Type B pancreatic cell (in vitro differentiated cells): ENCODE data around the gene ITM2B. TPM values are rescaled to one million over a fixed set of nuclear protein-coding genes. Genes with fewer than 3 reads are reported as not detected.
A peak's percentile ranks its signal among the peaks of the same experiment; 100 is the strongest.

Experiments
- DNase-seq: peaks from one replicate; pipeline ENCODE4 v3.0.0; 2021; ENCODE audit warnings: mixed read lengths; ENCODE audit not compliant: unreplicated experiment; ENCODE audit errors: extremely low spot score
- H3K27ac Mint-ChIP-seq: 2 replicates; pipeline ENCODE4 v1.8.0; 2021; ENCODE audit warnings: mild to moderate bottlenecking, mixed read lengths
- H3K27me3 Mint-ChIP-seq: 2 replicates; pipeline ENCODE4 v1.8.0; 2021; ENCODE audit warnings: mixed read lengths
- H3K36me3 Mint-ChIP-seq: 2 replicates; pipeline ENCODE4 v1.8.0; 2021; ENCODE audit warnings: mixed read lengths
- H3K4me1 Mint-ChIP-seq: one replicate; pipeline ENCODE4 v1.8.0; 2021; ENCODE audit warnings: mixed read lengths; ENCODE audit not compliant: unreplicated experiment
- H3K4me3 Mint-ChIP-seq: 2 replicates; pipeline ENCODE4 v1.8.0; 2021; ENCODE audit warnings: mild to moderate bottlenecking, mixed read lengths
- H3K9me3 Mint-ChIP-seq: 2 replicates; pipeline ENCODE4 v1.8.0; 2021; ENCODE audit warnings: mixed read lengths
- CTCF ChIP-seq: fragments of 200-600 bp; sonication (generic); conservative IDR thresholded peaks from 2 replicates; pipeline ENCODE4 v1.5.0; 2021; ENCODE audit warnings: antibody characterized with exemption, mild to moderate bottlenecking
- total RNA-seq: library from RNA; stranded (reverse); gene quantifications from 2 replicates; pipeline ENCODE4 v1.2.1, GENCODE V29; 2021; ENCODE audit warnings: low replicate concordance

ITM2B gene
- total RNA-seq, 1 donor from 2014 or later: 232 TPM

DNA sequence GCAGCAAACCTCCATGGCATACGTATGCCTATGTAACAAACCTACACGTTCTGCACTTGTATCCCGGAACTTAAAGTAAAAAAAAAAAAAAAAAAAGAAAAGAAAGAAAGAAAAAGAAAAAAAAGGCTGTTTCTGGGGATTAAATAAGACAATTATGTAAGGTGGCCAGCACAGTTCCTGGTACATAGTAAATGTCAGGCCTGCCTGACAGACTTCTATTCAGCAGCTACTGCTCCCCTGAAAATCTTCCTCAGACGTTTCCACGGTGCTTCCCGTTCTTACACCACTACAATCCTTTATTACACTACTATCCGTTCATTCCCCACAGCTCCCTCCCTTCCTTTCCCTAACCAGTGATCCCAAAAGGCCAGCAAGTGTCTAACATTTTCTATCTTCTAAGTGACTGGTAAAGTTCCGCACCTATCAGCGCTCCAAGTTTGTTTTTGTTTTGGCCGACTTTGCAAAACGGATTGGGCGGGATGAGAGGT is 69.9 kb downstream of the ITM2B start:
- peaks cover 16% of the 10 kb centered on the region for H3K4me1 Mint-ChIP-seq
- H3K36me3 Mint-ChIP-seq: peaks cover 4% of the 10 kb centered on the region
- no peaks in the 10 kb centered on the region for H3K9me3 Mint-ChIP-seq
- no peaks in the 10 kb centered on the region for H3K27me3 Mint-ChIP-seq
- no peak for TF ChIP-seq CTCF
- H3K4me3 Mint-ChIP-seq: peak overlapping the region; percentile 98
- no peak for DNase-seq
- H3K27ac Mint-ChIP-seq: peak overlapping the region; percentile 98

DNA sequence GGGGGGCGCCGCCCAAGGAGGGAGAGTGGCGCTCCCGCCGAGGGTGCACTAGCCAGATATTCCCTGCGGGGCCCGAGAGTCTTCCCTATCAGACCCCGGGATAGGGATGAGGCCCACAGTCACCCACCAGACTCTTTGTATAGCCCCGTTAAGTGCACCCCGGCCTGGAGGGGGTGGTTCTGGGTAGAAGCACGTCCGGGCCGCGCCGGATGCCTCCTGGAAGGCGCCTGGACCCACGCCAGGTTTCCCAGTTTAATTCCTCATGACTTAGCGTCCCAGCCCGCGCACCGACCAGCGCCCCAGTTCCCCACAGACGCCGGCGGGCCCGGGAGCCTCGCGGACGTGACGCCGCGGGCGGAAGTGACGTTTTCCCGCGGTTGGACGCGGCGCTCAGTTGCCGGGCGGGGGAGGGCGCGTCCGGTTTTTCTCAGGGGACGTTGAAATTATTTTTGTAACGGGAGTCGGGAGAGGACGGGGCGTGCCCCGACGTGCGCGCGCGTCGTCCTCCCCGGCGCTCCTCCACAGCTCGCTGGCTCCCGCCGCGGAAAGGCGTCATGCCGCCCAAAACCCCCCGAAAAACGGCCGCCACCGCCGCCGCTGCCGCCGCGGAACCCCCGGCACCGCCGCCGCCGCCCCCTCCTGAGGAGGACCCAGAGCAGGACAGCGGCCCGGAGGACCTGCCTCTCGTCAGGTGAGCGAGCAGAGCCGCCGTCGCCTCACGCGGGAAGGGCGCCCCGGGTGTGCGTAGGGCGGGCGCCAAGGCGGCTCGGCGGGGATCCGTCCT is 70.5 kb downstream of the ITM2B start, which contains the start of gene RB1:
Gene RB1, plus strand, starts transcription at position 393 of the 784 bp plus-strand sequence. Its CDS starts 162 bp downstream, at position 555.
- peak within 1 kb of the TSS; percentile 98 for H3K4me3 Mint-ChIP-seq
- no peaks in the 10 kb centered on the region for H3K9me3 Mint-ChIP-seq
- peak; percentile 12 for TF ChIP-seq CTCF
- DNase-seq: peak; percentile 92
- H3K27ac Mint-ChIP-seq: peak within 1 kb of the TSS; percentile 98
- no peaks in the 10 kb centered on the region for H3K27me3 Mint-ChIP-seq
- H3K36me3 Mint-ChIP-seq: peaks cover 4% of the 10 kb centered on the region
- H3K4me1 Mint-ChIP-seq: peaks cover 16% of the 10 kb centered on the region

DNA sequence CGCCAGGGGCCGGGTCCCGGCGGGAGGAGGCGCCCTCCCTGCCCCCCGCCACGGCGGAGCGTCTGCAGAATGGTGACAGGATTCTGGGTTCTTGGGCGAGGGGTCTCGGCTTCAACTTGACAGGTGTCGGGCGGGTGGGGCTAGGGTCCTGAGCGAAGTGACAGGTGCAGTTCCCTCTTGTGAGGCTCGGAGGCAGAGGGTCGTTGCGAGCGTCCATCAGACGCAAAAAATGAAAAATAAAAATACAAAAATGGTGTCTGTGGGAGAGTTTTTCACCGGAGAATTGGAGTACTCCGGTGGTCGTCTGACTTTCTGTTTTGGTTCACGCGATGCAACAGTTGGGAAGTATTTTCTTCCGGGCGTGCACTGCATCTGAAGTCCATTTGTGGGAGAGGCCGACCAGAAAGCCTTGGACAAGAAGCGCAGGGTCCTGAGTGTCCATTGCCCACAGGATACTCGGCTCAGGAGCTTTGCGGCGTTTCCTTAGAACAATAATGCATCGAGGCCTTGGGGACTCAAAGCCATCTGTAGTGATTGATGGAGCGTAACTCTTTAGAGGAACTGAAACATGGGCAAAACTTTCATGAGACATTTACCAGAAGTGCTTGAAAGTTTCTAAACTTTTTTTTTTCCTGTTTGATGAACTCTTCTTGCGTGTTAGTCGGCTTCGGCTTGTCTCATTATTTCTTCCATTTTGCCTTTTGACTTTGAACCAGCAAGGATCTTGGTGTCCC is 71.3 kb downstream of the ITM2B start:
- Mint-ChIP-seq H3K27ac (peak overlapping the region; percentile 98), H3K27me3 (no peaks in the 10 kb centered on the region), H3K4me1 (peaks cover 16% of the 10 kb centered on the region)

DNA sequence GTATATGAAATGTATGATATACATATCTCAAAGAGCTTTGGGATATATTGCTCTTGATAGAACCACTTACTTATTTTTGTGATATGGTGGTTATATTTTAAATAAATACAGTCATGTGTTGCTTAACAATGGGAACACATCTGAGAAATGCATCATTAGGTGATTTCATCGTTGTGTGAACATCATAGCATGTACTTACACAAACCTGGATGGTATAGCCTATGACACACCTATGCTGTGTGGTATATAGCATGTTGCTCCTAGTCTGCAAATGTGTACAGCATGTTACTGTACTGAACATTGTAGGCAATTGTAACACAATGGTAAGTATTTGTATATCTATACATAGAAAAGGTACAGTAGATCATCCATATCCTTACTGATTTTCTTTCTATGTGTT is 78.2 kb downstream of the ITM2B start:
- H3K27me3 Mint-ChIP-seq: no peaks in the 10 kb centered on the region
- no peak for TF ChIP-seq CTCF
- H3K27ac Mint-ChIP-seq: no peak overlapping the region
- no peaks in the 10 kb centered on the region for H3K4me1 Mint-ChIP-seq
- DNase-seq: no peak
- H3K4me3 Mint-ChIP-seq: no peak overlapping the region
- peaks cover 28% of the 10 kb centered on the region for H3K36me3 Mint-ChIP-seq
- H3K9me3 Mint-ChIP-seq: no peaks in the 10 kb centered on the region

More for the DNA sequence above, 71.3 kb downstream of the ITM2B start:
- Mint-ChIP-seq H3K9me3 (no peaks in the 10 kb centered on the region), H3K36me3 (peaks cover 4% of the 10 kb centered on the region), H3K4me3 (peak overlapping the region; percentile 98)
- no peak for DNase-seq
- TF ChIP-seq CTCF: no peak

DNA sequence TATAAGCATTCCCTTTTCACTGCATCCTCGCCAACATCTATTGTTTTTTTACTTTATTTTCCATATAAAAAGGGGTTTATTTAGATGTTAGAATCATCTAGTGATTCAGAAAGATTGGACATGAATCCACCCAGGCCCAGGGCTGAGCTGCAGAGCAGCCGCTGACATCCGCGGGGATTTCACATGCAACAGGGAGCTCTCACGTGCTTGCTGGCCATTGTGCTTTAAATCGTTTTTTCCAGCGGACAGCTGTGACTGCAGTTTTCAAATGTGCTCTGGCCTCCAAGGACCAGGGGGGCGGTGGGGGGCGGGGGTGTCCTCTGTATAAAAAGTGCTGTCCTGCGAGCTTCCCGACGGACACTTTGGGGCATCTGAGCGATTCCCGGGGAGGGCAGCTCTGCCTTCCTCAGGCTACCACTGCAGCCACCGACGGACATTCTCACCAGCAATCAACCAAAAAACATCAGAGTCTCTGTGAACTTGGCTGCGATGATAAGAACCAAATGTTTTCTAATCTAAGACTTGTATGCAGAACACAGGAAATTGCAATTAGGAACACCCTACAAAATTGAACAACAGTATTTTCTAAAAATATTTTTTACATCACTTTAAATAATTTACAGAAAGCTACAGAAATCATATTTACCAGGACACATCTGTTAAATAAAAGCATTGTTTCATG is 83.1 kb downstream of the ITM2B start:
- no peak overlapping the region for H3K4me3 Mint-ChIP-seq
- H3K4me1 Mint-ChIP-seq: no peaks in the 10 kb centered on the region
- H3K27me3 Mint-ChIP-seq: no peaks in the 10 kb centered on the region
- H3K36me3 Mint-ChIP-seq: peaks cover 34% of the 10 kb centered on the region
- H3K9me3 Mint-ChIP-seq: no peaks in the 10 kb centered on the region
- no peak for DNase-seq
- H3K27ac Mint-ChIP-seq: no peak overlapping the region
- no peak for TF ChIP-seq CTCF
